B cell (primary cell): ENCODE data around the gene ADRB2. TPM values are rescaled to one million over a fixed set of nuclear protein-coding genes. Genes with fewer than 3 reads are reported as not detected.
"Not testable (repeated sequence)": the region's sequence is repeated elsewhere in the genome, so short reads cannot be mapped to it uniquely, and the experiment has no call there.

Experiments used
- ATAC-seq: fragments of 200-7000 bp; cut with Tn5 transposase; one replicate; pipeline ENCODE4 v1.10.0; 2021; ENCODE audit warnings: low read depth, mild to moderate bottlenecking, moderate number of reproducible peaks, moderate library complexity
- CTCF ChIA-PET: fragments of 350-600 bp; sonication (Branson Sonifier 250); formaldehyde crosslinking; loops from one replicate; lab custom pipeline; 2021; ENCODE audit warnings: antibody characterized with exemption, inconsistent platforms; lab: Charles Lee
- POLR2A ChIA-PET: fragments of 350-600 bp; sonication (Branson Sonifier 250); formaldehyde crosslinking; loops from one replicate; lab custom pipeline; 2021; ENCODE audit warnings: antibody characterized with exemption; lab: Charles Lee
- DNase-seq: peaks from one replicate; pipeline ENCODE4 v3.0.0; 2013
- H2AFZ ChIP-seq: 2 replicates; pipeline ENCODE4 v1.6.1; 2012; ENCODE audit warnings: mild to moderate bottlenecking, low read depth, low read length; ENCODE audit not compliant: insufficient read depth, poor library complexity, severe bottlenecking
- H3K27ac ChIP-seq, 2 donors: 1 replicate in 1 of 2; 2 replicates in 1 of 2; pipeline ENCODE4 v1.5.1; 2012 to 2013; ENCODE audit warnings: low read length in 2 of 2, mild to moderate bottlenecking in 2 of 2, moderate library complexity in 1 of 2
- H3K27me3 ChIP-seq, 4 experiments: fragments of 200-600 bp in 1 of 4; sonication (generic) in 1 of 4; replicated peaks in 1 of 4; 1 replicate in 2 of 4; 2 replicates in 2 of 4; pipeline versions ENCODE4 v1.6.1 to v1.7.0; 2013 to 2016; ENCODE audit warnings: low read length in 3 of 4, mild to moderate bottlenecking in 2 of 4, mixed read lengths in 1 of 4, moderate library complexity in 1 of 4; ENCODE audit not compliant: insufficient read depth in 4 of 4, control insufficient read depth in 3 of 4; ENCODE audit errors: control extremely low read depth in 1 of 4
- H3K36me3 ChIP-seq, 2 experiments: replicated peaks in 1 of 2; 1 replicate in 1 of 2; 2 replicates in 1 of 2; pipeline versions ENCODE4 v1.6.1 to v1.7.1; 2013; ENCODE audit warnings: low read length in 1 of 2; ENCODE audit not compliant: insufficient read depth in 2 of 2, control insufficient read depth in 1 of 2; ENCODE audit errors: control extremely low read depth in 1 of 2, extremely low read depth in 1 of 2
- H3K4me1 ChIP-seq, 2 donors: fragments of 200-600 bp in 1 of 2; sonication (generic) in 1 of 2; 1 replicate in 1 of 2; 2 replicates in 1 of 2; pipeline versions ENCODE4 v1.5.1 to v1.6.1; 2013 to 2017; ENCODE audit warnings: low read length in 2 of 2; ENCODE audit not compliant: control insufficient read depth in 2 of 2, insufficient read depth in 2 of 2
- H3K4me2 ChIP-seq: replicated peaks from 2 replicates; pipeline ENCODE3; 2012; ENCODE audit warnings: mild to moderate bottlenecking, low read depth, low read length; ENCODE audit not compliant: poor library complexity, severe bottlenecking
- H3K4me3 ChIP-seq, 5 experiments: fragments of 200-600 bp in 1 of 5; sonication (generic) in 1 of 5; 1 replicate in 3 of 5; 2 replicates in 2 of 5; pipeline versions ENCODE4 v1.5.1 to v1.7.0; 2011 to 2016; ENCODE audit warnings: low read length in 4 of 5, mild to moderate bottlenecking in 4 of 5, low read depth in 2 of 5, control low read depth in 1 of 5, moderate library complexity in 1 of 5; ENCODE audit not compliant: insufficient read depth in 1 of 5; ENCODE audit errors: control extremely low read depth in 1 of 5, extremely low read depth in 1 of 5
- H3K79me2 ChIP-seq: fragments of 200-600 bp; sonication (generic); one replicate; pipeline ENCODE4 v1.6.0; 2016; ENCODE audit warnings: low read length; ENCODE audit not compliant: control insufficient read depth, insufficient read depth
- H3K9ac ChIP-seq: fragments of 200-600 bp; sonication (generic); 2 replicates; pipeline ENCODE4 v1.6.1; 2017; ENCODE audit warnings: mild to moderate bottlenecking, low read length, moderate library complexity
- H3K9me3 ChIP-seq, 3 donors: one replicate each; pipeline versions ENCODE4 v1.6.1 to v1.7.1; 2013; ENCODE audit warnings: low read length in 2 of 3; ENCODE audit not compliant: control insufficient read depth in 2 of 3, insufficient read depth in 1 of 3; ENCODE audit errors: control extremely low read depth in 1 of 3
- H4K20me1 ChIP-seq: 2 replicates; pipeline ENCODE4 v1.6.0; 2012; ENCODE audit warnings: mild to moderate bottlenecking, low read length; ENCODE audit not compliant: insufficient read depth, control insufficient read depth, poor library complexity, severe bottlenecking
- H3K27ac Mint-ChIP-seq: one replicate; pipeline ENCODE4 v1.8.0; 2021; ENCODE audit warnings: mixed read lengths
- H3K27me3 Mint-ChIP-seq: one replicate; pipeline ENCODE4 v1.8.0; 2021; ENCODE audit warnings: mixed read lengths
- H3K4me1 Mint-ChIP-seq: one replicate; pipeline ENCODE4 v1.8.0; 2021; ENCODE audit warnings: mixed read lengths
- H3K4me3 Mint-ChIP-seq: one replicate; pipeline ENCODE4 v1.8.0; 2021; ENCODE audit warnings: mixed read lengths
- H3K9me3 Mint-ChIP-seq: one replicate; pipeline ENCODE4 v1.8.0; 2022; ENCODE audit warnings: mixed read lengths; ENCODE audit not compliant: insufficient read depth
- EZH2 ChIP-seq: IDR thresholded peaks from 2 replicates; pipeline ENCODE4 v1.6.1; 2012; ENCODE audit warnings: borderline replicate concordance, low read depth, mild to moderate bottlenecking, moderate library complexity, low read length; ENCODE audit not compliant: insufficient read depth, poor library complexity, severe bottlenecking
- WGBS: methylation state at CpG from one replicate; pipeline ENCODE4 v1.1.5; 2013; ENCODE audit warnings: missing lambda C conversion rate; ENCODE audit not compliant: insufficient coverage; 5-methylcytosine and 5-hydroxymethylcytosine counted together
- intact Hi-C: fragments of 100-400 bp; cut with micrococcal nuclease; formaldehyde crosslinking; loops from one replicate; pipeline ENCODE4 v1.10.0; 2022
- polyA plus RNA-seq: library from polyadenylated mRNA; depleted of rRNA; stranded (reverse); fragments of >200 nt; gene quantifications from 2 replicates; pipeline ENCODE4 v1.2.3, GENCODE V29; 2012
- total RNA-seq, 2 donors: library from RNA; stranded (reverse); fragments of 120-200 nt in 1 of 2; gene quantifications; 1 replicate in 1 of 2; 2 replicates in 1 of 2; pipeline versions ENCODE4 v1.2.3 to v1.2.4, GENCODE V29; 2013 to 2022
- TF ChIP-seq, protein P1 (sequence below): fragments of 200-600 bp; IDR thresholded peaks from one replicate; pipeline ENCODE4 v1.8.0; 2022; ENCODE audit warnings: antibody characterized with exemption, mild to moderate bottlenecking

The ADRB2 gene
- total and polyA plus RNA-seq, 2 donors (not counting 1 experiment from before 2014, with no cell fraction given), result 6.0 to 12.4 TPM

DNA sequence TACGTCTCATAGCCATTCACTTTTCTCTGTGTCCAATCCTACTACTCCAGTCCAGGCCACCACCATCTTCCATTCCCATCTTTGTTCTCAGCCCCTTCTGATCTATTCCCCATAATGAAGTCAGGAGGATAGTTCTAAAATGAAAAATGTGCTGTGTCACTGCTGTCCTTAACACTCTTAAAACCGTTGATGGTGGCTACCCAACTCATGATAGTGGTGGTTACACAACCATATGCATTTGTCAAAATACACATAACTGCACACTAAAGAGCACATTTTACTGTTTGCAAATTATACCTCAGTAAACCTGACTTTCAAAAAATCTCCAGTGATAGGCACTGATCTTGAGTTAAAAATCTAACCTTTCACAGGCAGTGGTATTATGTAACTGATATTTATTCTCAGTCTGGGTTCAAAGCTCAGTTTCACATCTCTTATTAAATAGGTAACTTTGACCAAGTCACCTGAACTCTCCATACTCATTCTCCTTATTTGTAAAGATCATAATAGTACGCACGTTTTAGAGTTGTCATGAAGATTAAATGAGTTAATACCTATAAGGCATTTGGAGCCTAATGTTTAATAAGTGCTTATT, 24.6 kb upstream of the ADRB2 start:
- intact Hi-C loops, result loop anchor here (10.0 kb wide), 1 partner anchor 553 kb away; the partner anchor contains the start of gene PCYOX1L
- Mint-ChIP-seq H3K27ac (no peak overlapping the region), H3K9me3 (no peaks in the 10 kb centered on the region)

DNA sequence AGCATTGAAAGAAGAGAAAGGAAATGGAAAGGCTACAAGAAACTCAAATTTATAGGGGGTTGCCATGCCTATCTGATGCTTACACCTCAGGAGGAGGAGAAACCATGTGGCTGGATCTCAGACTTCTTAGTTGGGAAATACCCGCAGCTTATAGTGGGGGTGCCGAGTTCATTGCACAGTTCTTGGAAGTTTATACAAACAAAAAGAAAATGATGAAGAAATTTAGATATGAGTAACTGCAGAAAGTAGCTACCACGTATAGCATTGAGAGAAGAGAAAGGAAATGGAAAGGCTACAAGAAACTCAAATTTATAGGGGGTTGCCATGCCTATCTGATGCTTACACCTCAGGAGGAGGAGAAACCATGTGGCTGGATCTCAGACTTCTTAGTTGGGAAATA, 23.0 kb upstream of the ADRB2 start:
- intact Hi-C loops, result loop anchor here (10.0 kb wide), 1 partner anchor 551 kb away; the partner anchor contains the start of gene PCYOX1L
- not testable (repeated sequence) for ATAC-seq

More for the DNA sequence above, 24.6 kb upstream of the ADRB2 start:
- H3K4me3 ChIP-seq, result no peak overlapping the region
- ATAC-seq (no peak), DNase-seq (no peak)
- no peak overlapping the region for H3K4me2 ChIP-seq
- no peak overlapping the region for H3K27ac ChIP-seq
- H3K27me3 Mint-ChIP-seq, result no peaks in the 10 kb centered on the region
- H2AFZ ChIP-seq, result no peak overlapping the region
- 50% methylated on average over 1 of the region's 4 CpGs for WGBS
- H3K4me1 Mint-ChIP-seq, result peaks cover 27% of the 10 kb centered on the region
- no peak overlapping the region for H3K4me3 Mint-ChIP-seq
- no peaks in the 10 kb centered on the region for H3K36me3 ChIP-seq
- H4K20me1 ChIP-seq, result no peaks in the 10 kb centered on the region
- H3K9ac ChIP-seq, result no peak overlapping the region
- peaks cover 17 to 32% of the 10 kb centered on the region in 2 donors for H3K4me1 ChIP-seq
- POLR2A ChIA-PET, result no interaction called here
- no peaks in the 10 kb centered on the region for H3K27me3 ChIP-seq
- CTCF ChIA-PET, result no interaction called here
- H3K79me2 ChIP-seq, result no peaks in the 10 kb centered on the region
- no peaks in the 10 kb centered on the region for H3K9me3 ChIP-seq
- TF ChIP-seq EZH2, result no peak
- TF ChIP-seq, protein P1, sequence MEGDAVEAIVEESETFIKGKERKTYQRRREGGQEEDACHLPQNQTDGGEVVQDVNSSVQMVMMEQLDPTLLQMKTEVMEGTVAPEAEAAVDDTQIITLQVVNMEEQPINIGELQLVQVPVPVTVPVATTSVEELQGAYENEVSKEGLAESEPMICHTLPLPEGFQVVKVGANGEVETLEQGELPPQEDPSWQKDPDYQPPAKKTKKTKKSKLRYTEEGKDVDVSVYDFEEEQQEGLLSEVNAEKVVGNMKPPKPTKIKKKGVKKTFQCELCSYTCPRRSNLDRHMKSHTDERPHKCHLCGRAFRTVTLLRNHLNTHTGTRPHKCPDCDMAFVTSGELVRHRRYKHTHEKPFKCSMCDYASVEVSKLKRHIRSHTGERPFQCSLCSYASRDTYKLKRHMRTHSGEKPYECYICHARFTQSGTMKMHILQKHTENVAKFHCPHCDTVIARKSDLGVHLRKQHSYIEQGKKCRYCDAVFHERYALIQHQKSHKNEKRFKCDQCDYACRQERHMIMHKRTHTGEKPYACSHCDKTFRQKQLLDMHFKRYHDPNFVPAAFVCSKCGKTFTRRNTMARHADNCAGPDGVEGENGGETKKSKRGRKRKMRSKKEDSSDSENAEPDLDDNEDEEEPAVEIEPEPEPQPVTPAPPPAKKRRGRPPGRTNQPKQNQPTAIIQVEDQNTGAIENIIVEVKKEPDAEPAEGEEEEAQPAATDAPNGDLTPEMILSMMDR, result no peak

More for the DNA sequence above, 23.0 kb upstream of the ADRB2 start:
- POLR2A ChIA-PET, H3K79me2 ChIP-seq, H3K27ac Mint-ChIP-seq, H4K20me1 ChIP-seq, H3K9me3 ChIP-seq, DNase-seq, H3K27me3 ChIP-seq, H3K36me3 ChIP-seq, H2AFZ ChIP-seq, H3K27ac ChIP-seq, H3K9ac ChIP-seq, H3K27me3 Mint-ChIP-seq, H3K4me3 ChIP-seq, H3K4me3 Mint-ChIP-seq, H3K4me2 ChIP-seq, H3K9me3 Mint-ChIP-seq: not testable (repeated sequence)
- CTCF ChIA-PET, result interaction anchor here (3.2 kb wide), 1 partner anchor 154 kb away, joined by 14 read pairs; no protein-coding TSS in a partner anchor
- peaks cover 33 to 49% of the 10 kb centered on the region in 2 donors for H3K4me1 ChIP-seq
- peaks cover 44% of the 10 kb centered on the region for H3K4me1 Mint-ChIP-seq
- no CpG with 5 or more reads among the region's 3 CpGs for WGBS
